ENCODE measurements around the gene RAD50. TPM values are rescaled to one million over a fixed set of nuclear protein-coding genes. Genes with fewer than 3 reads are reported as not detected.
A peak's percentile ranks its signal among the peaks of the same experiment; 100 is the strongest.

The RAD50 gene
- total and polyA plus RNA-seq, 10 of the 15 experiments (the other 5 are each of a cell fraction or from before 2014, with no cell fraction given) = 12.8 to 68.6 (median 47.0) TPM

DNA sequence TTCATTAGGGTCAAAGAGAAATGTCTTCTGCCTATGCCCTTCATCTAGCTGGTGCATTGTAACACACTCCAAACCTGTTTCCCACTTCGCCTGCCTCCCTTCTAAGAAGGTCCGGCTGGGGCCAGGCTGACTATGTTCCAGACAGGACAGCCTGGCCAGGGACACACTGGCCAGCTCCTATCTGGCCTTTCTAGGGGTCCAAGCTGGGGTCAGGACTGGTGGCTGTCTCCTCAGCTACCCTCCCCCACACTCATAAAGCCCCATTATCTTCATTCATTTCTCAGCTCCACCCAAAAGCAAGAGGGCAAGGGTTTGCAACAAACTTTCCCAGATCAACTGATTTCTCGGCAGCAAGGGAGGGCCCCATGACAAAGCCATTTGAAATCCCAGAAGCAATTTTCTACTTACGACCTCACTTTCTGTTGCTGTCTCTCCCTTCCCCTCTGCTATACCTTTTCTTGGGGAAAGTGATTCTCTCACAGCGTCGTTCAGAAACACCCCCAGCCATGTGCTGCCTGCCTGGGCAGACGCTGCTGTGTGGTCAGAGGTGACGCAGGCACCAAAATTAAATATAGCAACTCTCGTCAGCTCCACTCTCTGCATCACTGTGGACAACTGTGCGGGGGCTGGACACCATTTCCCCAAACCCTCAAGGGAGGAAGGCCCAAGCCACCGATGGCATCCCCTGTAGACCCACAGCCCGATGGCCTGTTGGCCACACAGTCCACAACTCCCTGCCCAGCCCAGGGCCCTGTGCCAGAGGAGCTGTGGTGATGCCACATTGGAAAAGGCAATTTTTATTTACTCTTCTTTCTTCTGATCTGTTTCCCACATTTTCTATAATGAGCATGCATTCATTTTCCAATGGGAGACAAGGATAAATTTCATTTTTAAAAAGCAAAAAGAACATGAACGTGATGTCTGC is 107.3 kb downstream of the RAD50 start (continued):
- TF ChIP-seq ZZZ3 (IDR thresholded peaks at IDR 0.05; ENCODE audit: control insufficient read depth, insufficient read length, low read depth) (no peak), EGR1 (IDR thresholded peaks at IDR 0.05; ENCODE audit: borderline replicate concordance in 1 of 2, low read depth in 2 of 2, low read length in 2 of 2) (peak in 1 of 2 experiments; percentile 89; a peak in 2 of 3 replicates), TCF12 (IDR thresholded peaks at IDR 0.05; ENCODE audit: low read depth, low read length) (peak; percentile 87), FOXK2 (IDR thresholded peaks at IDR 0.05) (peak; percentile 34; the same call in 1 of the 2 replicates), PAX8 (IDR thresholded peaks at IDR 0.05) (no peak), RFX5 (IDR thresholded peaks at IDR 0.05; ENCODE audit: low read depth, low read length) (no peak), YBX1 (IDR thresholded peaks at IDR 0.05) (no peak), TBL1XR1 (IDR thresholded peaks at IDR 0.05; ENCODE audit: low read depth, low read length) (peak; percentile 97), FOXM1 (IDR thresholded peaks at IDR 0.05; ENCODE audit: low read depth, low read length) (no peak)
- TF ChIP-seq, protein P1, sequence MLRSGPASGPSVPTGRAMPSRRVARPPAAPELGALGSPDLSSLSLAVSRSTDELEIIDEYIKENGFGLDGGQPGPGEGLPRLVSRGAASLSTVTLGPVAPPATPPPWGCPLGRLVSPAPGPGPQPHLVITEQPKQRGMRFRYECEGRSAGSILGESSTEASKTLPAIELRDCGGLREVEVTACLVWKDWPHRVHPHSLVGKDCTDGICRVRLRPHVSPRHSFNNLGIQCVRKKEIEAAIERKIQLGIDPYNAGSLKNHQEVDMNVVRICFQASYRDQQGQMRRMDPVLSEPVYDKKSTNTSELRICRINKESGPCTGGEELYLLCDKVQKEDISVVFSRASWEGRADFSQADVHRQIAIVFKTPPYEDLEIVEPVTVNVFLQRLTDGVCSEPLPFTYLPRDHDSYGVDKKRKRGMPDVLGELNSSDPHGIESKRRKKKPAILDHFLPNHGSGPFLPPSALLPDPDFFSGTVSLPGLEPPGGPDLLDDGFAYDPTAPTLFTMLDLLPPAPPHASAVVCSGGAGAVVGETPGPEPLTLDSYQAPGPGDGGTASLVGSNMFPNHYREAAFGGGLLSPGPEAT (IDR thresholded peaks at IDR 0.05; ENCODE audit: low read depth) = peak; percentile 91
- TF ChIP-seq, protein P2, sequence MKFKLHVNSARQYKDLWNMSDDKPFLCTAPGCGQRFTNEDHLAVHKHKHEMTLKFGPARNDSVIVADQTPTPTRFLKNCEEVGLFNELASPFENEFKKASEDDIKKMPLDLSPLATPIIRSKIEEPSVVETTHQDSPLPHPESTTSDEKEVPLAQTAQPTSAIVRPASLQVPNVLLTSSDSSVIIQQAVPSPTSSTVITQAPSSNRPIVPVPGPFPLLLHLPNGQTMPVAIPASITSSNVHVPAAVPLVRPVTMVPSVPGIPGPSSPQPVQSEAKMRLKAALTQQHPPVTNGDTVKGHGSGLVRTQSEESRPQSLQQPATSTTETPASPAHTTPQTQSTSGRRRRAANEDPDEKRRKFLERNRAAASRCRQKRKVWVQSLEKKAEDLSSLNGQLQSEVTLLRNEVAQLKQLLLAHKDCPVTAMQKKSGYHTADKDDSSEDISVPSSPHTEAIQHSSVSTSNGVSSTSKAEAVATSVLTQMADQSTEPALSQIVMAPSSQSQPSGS (IDR thresholded peaks at IDR 0.05; ENCODE audit: low read length) = no peak
- TF ChIP-seq, protein P3, sequence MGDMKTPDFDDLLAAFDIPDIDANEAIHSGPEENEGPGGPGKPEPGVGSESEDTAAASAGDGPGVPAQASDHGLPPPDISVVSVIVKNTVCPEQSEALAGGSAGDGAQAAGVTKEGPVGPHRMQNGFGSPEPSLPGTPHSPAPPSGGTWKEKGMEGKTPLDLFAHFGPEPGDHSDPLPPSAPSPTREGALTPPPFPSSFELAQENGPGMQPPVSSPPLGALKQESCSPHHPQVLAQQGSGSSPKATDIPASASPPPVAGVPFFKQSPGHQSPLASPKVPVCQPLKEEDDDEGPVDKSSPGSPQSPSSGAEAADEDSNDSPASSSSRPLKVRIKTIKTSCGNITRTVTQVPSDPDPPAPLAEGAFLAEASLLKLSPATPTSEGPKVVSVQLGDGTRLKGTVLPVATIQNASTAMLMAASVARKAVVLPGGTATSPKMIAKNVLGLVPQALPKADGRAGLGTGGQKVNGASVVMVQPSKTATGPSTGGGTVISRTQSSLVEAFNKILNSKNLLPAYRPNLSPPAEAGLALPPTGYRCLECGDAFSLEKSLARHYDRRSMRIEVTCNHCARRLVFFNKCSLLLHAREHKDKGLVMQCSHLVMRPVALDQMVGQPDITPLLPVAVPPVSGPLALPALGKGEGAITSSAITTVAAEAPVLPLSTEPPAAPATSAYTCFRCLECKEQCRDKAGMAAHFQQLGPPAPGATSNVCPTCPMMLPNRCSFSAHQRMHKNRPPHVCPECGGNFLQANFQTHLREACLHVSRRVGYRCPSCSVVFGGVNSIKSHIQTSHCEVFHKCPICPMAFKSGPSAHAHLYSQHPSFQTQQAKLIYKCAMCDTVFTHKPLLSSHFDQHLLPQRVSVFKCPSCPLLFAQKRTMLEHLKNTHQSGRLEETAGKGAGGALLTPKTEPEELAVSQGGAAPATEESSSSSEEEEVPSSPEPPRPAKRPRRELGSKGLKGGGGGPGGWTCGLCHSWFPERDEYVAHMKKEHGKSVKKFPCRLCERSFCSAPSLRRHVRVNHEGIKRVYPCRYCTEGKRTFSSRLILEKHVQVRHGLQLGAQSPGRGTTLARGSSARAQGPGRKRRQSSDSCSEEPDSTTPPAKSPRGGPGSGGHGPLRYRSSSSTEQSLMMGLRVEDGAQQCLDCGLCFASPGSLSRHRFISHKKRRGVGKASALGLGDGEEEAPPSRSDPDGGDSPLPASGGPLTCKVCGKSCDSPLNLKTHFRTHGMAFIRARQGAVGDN (IDR thresholded peaks at IDR 0.05) = peak; percentile 100
- TF ChIP-seq, protein P4, sequence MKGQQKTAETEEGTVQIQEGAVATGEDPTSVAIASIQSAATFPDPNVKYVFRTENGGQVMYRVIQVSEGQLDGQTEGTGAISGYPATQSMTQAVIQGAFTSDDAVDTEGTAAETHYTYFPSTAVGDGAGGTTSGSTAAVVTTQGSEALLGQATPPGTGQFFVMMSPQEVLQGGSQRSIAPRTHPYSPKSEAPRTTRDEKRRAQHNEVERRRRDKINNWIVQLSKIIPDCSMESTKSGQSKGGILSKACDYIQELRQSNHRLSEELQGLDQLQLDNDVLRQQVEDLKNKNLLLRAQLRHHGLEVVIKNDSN (IDR thresholded peaks at IDR 0.05; ENCODE audit: borderline replicate concordance, extremely low read length, insufficient read depth, low read depth, low read length) = no peak
- TF ChIP-seq, protein P5, sequence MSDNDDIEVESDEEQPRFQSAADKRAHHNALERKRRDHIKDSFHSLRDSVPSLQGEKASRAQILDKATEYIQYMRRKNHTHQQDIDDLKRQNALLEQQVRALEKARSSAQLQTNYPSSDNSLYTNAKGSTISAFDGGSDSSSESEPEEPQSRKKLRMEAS (IDR thresholded peaks at IDR 0.05; ENCODE audit: low read depth, low read length) = peak; percentile 99
- TF ChIP-seq, protein P6, sequence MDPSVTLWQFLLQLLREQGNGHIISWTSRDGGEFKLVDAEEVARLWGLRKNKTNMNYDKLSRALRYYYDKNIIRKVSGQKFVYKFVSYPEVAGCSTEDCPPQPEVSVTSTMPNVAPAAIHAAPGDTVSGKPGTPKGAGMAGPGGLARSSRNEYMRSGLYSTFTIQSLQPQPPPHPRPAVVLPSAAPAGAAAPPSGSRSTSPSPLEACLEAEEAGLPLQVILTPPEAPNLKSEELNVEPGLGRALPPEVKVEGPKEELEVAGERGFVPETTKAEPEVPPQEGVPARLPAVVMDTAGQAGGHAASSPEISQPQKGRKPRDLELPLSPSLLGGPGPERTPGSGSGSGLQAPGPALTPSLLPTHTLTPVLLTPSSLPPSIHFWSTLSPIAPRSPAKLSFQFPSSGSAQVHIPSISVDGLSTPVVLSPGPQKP (IDR thresholded peaks at IDR 0.05; ENCODE audit: low read depth, low read length) = 0 out of 2 replicates have a peak, but pooled peaks have one; percentile 40
- TF ChIP-seq, protein P7, sequence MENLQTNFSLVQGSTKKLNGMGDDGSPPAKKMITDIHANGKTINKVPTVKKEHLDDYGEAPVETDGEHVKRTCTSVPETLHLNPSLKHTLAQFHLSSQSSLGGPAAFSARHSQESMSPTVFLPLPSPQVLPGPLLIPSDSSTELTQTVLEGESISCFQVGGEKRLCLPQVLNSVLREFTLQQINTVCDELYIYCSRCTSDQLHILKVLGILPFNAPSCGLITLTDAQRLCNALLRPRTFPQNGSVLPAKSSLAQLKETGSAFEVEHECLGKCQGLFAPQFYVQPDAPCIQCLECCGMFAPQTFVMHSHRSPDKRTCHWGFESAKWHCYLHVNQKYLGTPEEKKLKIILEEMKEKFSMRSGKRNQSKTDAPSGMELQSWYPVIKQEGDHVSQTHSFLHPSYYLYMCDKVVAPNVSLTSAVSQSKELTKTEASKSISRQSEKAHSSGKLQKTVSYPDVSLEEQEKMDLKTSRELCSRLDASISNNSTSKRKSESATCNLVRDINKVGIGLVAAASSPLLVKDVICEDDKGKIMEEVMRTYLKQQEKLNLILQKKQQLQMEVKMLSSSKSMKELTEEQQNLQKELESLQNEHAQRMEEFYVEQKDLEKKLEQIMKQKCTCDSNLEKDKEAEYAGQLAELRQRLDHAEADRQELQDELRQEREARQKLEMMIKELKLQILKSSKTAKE (IDR thresholded peaks at IDR 0.05; ENCODE audit: low read depth, poor library complexity, severe bottlenecking) = peak; percentile 93

All from GM12878 (cell line).